ENCODE measurements around the gene RAB3IL1.

RAB3IL1 gene

DNA sequence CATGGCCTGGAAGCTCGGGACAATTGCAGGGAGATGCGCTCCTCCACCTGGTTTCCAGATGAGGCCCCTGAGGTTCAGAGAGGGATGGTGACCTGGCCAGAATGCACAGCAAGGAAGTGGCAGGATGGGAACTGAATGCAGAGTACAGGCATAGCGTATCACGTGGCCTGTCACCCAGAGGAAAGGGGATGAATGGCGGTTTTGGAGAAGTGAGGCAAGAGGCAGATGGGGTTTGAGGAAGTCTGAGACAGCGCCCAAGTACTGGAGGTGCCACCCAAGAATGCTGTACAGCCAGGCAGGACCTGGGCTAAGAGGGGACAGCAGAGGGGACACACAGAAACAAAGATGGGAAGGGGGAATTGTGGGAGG lies 4.9 kb downstream of the RAB3IL1 start:
- Histone ChIP-seq H2AK5ac (ENCODE audit: low read length) (no peak overlapping the region), H3K79me1 (ENCODE audit: low read length) (peaks cover under 1% of the 10 kb centered on the region), H3K14ac (ENCODE audit: low read length) (no peak overlapping the region), H3K4me1 (ENCODE audit: control insufficient read depth in 1 of 2, insufficient read depth in 2 of 2, low read length in 2 of 2) (peaks cover under 1 to 7% of the 10 kb centered on the region in 2 experiments), H3K9ac (ENCODE audit: low read length) (no peak overlapping the region), H3K18ac (ENCODE audit: low read length) (no peak overlapping the region), H4K12ac (ENCODE audit: low read depth, low read length) (no peak overlapping the region), H3K79me2 (ENCODE audit: control insufficient read depth, insufficient read depth, low read length, poor library complexity) (no peaks in the 10 kb centered on the region), H2BK12ac (ENCODE audit: low read length) (no peak overlapping the region), H3K4ac (ENCODE audit: low read depth, low read length) (no peak overlapping the region), H2BK120ac (ENCODE audit: insufficient read depth, low read length, poor library complexity) (no peak overlapping the region), H2BK5ac (ENCODE audit: low read depth, low read length, poor library complexity) (no peak overlapping the region), H4K8ac (ENCODE audit: low read depth, low read length) (no peak overlapping the region), H3K9me3 (ENCODE audit: insufficient read depth, low read depth, low read length) (no peaks in the 10 kb centered on the region), H3K23ac (ENCODE audit: low read length) (no peak overlapping the region), H3K4me2 (ENCODE audit: low read length) (no peak overlapping the region), H3K36me3 (ENCODE audit: control insufficient read depth in 1 of 2, insufficient read depth in 2 of 2, low read length in 2 of 2) (no peaks in the 10 kb centered on the region), H3K27ac (ENCODE audit: low read depth, low read length) (no peak overlapping the region), H4K91ac (ENCODE audit: low read depth, low read length) (no peak overlapping the region), H2AFZ (ENCODE audit: insufficient read depth, low read length, poor library complexity) (no peak overlapping the region), H3K4me3 (ENCODE audit: low read depth, low read length) (no peak overlapping the region), H3K27me3 (ENCODE audit: insufficient read depth, low read length) (peaks cover 11% of the 10 kb centered on the region)
- DNase-seq = no peak
- WGBS (ENCODE audit: extremely low coverage, insufficient coverage, insufficient read length) = no CpG with 5 or more reads among the region's 6 CpGs

DNA sequence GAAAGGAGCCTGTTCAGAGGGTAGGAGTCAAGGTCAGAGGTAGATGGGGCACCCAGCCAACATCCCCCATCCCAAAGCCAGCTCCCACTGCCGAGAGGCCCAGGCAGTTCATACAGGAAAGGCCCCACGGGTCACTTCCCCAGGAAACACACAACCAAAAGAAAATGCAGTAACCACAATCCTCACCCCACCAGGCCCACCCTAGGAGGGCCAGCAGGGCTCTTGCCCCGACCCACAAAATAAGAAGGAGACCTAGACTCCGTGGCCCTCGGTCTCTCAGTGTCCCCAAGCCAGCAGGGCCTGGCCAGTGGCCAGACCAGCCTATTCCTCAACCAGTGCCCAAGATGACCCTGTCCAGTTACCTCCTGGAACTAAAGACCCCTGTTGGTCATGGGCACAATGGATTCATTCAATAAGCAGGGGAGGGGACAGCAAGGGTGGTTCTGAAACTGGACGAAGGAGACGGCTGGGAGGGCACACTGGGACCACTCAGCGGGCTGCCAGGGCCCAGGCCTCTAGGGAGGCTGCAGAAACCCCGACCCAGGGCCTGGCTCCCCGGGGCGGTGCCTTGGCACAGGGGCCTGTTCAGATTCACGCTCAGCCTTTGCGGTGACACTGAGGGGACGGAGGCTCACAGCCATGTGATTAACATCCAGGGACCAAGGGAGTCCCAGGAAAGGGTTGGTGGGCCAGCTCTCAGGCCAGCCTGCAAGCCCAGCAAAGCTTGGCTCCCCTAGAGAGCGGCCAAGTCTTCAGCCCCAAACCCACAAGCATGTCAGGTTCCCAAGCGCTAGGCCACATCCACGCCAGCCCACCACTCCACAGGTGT lies 5.5 kb downstream of the RAB3IL1 start:
- Histone ChIP-seq H2AFZ (ENCODE audit: insufficient read depth, low read length, poor library complexity) (no peak overlapping the region), H3K9me3 (ENCODE audit: insufficient read depth, low read depth, low read length) (no peaks in the 10 kb centered on the region), H3K23ac (ENCODE audit: low read length) (no peak overlapping the region), H3K79me2 (ENCODE audit: control insufficient read depth, insufficient read depth, low read length, poor library complexity) (no peaks in the 10 kb centered on the region), H3K4me1 (ENCODE audit: control insufficient read depth in 1 of 2, insufficient read depth in 2 of 2, low read length in 2 of 2) (peaks cover 0 to 4% of the 10 kb centered on the region in 2 experiments), H3K9ac (ENCODE audit: low read length) (no peak overlapping the region), H2AK5ac (ENCODE audit: low read length) (no peak overlapping the region), H2BK120ac (ENCODE audit: insufficient read depth, low read length, poor library complexity) (no peak overlapping the region), H3K79me1 (ENCODE audit: low read length) (no peaks in the 10 kb centered on the region), H4K8ac (ENCODE audit: low read depth, low read length) (no peak overlapping the region), H3K18ac (ENCODE audit: low read length) (no peak overlapping the region), H2BK5ac (ENCODE audit: low read depth, low read length, poor library complexity) (no peak overlapping the region), H3K27me3 (ENCODE audit: insufficient read depth, low read length) (peaks cover 6% of the 10 kb centered on the region), H3K14ac (ENCODE audit: low read length) (no peak overlapping the region), H4K12ac (ENCODE audit: low read depth, low read length) (no peak overlapping the region), H3K27ac (ENCODE audit: low read depth, low read length) (no peak overlapping the region), H4K91ac (ENCODE audit: low read depth, low read length) (no peak overlapping the region), H3K4ac (ENCODE audit: low read depth, low read length) (no peak overlapping the region), H2BK12ac (ENCODE audit: low read length) (no peak overlapping the region), H3K4me2 (ENCODE audit: low read length) (no peak overlapping the region), H3K4me3 (ENCODE audit: low read depth, low read length) (no peak overlapping the region), H3K36me3 (ENCODE audit: control insufficient read depth in 1 of 2, insufficient read depth in 2 of 2, low read length in 2 of 2) (no peaks in the 10 kb centered on the region)
- WGBS (ENCODE audit: extremely low coverage, insufficient coverage, insufficient read length) = no CpG with 5 or more reads among the region's 17 CpGs
- no peak for DNase-seq

DNA sequence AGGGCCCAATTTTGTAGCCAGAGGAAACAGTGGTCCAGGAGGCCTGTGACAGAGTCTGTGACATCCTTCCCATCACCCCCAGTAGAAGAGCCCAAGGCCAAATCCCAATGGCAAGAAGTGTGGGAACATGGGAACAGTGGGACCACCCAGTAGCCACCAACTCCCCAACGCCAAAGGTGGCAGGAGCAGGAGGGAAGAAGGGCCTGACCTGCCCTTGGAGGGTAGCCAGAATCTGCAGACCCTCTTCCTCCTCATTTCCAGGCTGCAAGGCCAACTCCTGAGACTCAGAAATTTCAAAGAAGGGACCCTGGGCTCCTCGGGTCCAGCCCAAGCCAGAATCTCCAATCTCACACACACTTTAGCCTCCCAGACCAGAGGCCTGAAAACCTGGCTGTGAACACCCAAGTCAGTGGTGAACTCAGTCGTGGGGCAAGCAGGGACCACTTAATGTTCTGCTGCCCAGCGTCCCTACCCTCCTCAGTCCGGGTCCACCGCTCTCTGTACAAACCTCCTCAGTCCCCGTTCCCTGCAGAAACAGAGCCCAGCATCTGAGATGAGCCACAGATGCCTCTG lies 6.2 kb downstream of the RAB3IL1 start:
- Histone ChIP-seq H3K79me2 (ENCODE audit: control insufficient read depth, insufficient read depth, low read length, poor library complexity) (no peaks in the 10 kb centered on the region), H3K9me3 (ENCODE audit: insufficient read depth, low read depth, low read length) (no peaks in the 10 kb centered on the region), H3K4me3 (ENCODE audit: low read depth, low read length) (no peak overlapping the region), H2AFZ (ENCODE audit: insufficient read depth, low read length, poor library complexity) (no peak overlapping the region), H3K27me3 (ENCODE audit: insufficient read depth, low read length) (no peaks in the 10 kb centered on the region), H4K12ac (ENCODE audit: low read depth, low read length) (no peak overlapping the region), H3K4me1 (ENCODE audit: control insufficient read depth in 1 of 2, insufficient read depth in 2 of 2, low read length in 2 of 2) (peaks cover 0 to 3% of the 10 kb centered on the region in 2 experiments), H3K4ac (ENCODE audit: low read depth, low read length) (no peak overlapping the region), H3K23ac (ENCODE audit: low read length) (no peak overlapping the region), H2BK12ac (ENCODE audit: low read length) (no peak overlapping the region), H3K36me3 (ENCODE audit: control insufficient read depth in 1 of 2, insufficient read depth in 2 of 2, low read length in 2 of 2) (no peaks in the 10 kb centered on the region), H2BK120ac (ENCODE audit: insufficient read depth, low read length, poor library complexity) (no peak overlapping the region), H3K14ac (ENCODE audit: low read length) (no peak overlapping the region), H2AK5ac (ENCODE audit: low read length) (no peak overlapping the region), H4K91ac (ENCODE audit: low read depth, low read length) (no peak overlapping the region), H3K4me2 (ENCODE audit: low read length) (no peak overlapping the region), H4K8ac (ENCODE audit: low read depth, low read length) (no peak overlapping the region), H3K18ac (ENCODE audit: low read length) (no peak overlapping the region), H2BK5ac (ENCODE audit: low read depth, low read length, poor library complexity) (no peak overlapping the region), H3K27ac (ENCODE audit: low read depth, low read length) (no peak overlapping the region), H3K9ac (ENCODE audit: low read length) (no peak overlapping the region), H3K79me1 (ENCODE audit: low read length) (no peaks in the 10 kb centered on the region)
- no CpG with 5 or more reads among the region's 7 CpGs for WGBS (ENCODE audit: extremely low coverage, insufficient coverage, insufficient read length)
- no peak for DNase-seq

DNA sequence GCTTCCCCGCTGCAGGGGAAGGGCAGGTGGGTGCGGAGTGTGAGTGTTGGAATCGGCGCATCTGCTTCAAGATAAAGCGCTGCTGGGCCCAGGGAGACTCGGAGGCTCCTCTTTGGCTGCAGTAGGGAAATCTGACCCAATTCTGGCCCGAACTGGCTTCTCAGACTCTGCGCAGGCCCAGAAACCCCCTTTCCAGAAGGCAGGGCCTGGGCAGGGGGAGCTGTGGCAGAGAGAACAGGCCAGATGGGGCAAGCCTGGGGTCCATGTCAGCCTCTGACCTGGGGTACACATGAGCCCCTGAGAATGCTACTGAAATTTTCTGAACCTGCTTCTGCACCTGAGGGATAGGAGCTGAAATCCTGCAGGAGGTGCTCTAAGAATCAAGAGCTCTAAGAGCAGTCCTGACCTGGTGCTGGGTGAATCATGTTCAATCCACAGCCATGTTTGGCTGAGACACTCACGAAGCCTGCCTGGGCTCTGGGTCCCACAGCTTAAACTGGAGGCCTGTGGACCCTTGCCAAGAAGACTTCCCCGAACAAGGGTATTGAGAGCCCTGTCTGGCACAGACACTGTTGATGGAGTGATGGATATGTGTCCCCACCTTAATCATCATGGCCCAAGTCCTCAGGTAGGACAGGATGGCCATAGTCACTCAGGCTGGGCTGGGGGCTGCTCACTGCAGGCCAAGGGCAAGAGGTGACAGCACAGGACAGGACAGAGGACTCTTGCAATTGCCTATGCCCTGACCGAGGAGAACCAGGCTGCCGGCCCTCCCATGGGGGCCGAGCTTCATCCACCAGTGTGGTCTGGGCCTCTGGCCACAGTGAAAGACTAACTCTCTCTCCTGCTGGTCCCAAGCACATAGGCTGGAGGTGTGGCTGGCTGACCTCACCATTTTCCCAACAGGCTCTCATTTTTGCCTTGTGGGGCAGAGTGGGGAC lies 6.9 kb downstream of the RAB3IL1 start:
- no peak overlapping the region for H3K18ac ChIP-seq (ENCODE audit: low read length)
- H3K23ac ChIP-seq (ENCODE audit: low read length) = no peak overlapping the region
- no peaks in the 10 kb centered on the region for H3K27me3 ChIP-seq (ENCODE audit: insufficient read depth, low read length)
- H3K4me3 ChIP-seq (ENCODE audit: low read depth, low read length) = no peak overlapping the region
- no peak for DNase-seq
- H3K4me1 ChIP-seq (ENCODE audit: control insufficient read depth in 1 of 2, insufficient read depth in 2 of 2, low read length in 2 of 2) = peaks cover 0 to 3% of the 10 kb centered on the region in 2 experiments
- no peak overlapping the region for H2AK5ac ChIP-seq (ENCODE audit: low read length)
- H3K27ac ChIP-seq (ENCODE audit: low read depth, low read length) = no peak overlapping the region
- H3K79me2 ChIP-seq (ENCODE audit: control insufficient read depth, insufficient read depth, low read length, poor library complexity) = no peaks in the 10 kb centered on the region
- H3K9me3 ChIP-seq (ENCODE audit: insufficient read depth, low read depth, low read length) = no peaks in the 10 kb centered on the region
- H4K8ac ChIP-seq (ENCODE audit: low read depth, low read length) = no peak overlapping the region
- no peak overlapping the region for H3K4ac ChIP-seq (ENCODE audit: low read depth, low read length)
- no peaks in the 10 kb centered on the region for H3K36me3 ChIP-seq (ENCODE audit: control insufficient read depth in 1 of 2, insufficient read depth in 2 of 2, low read length in 2 of 2)
- H3K9ac ChIP-seq (ENCODE audit: low read length) = no peak overlapping the region
- no peak overlapping the region for H2BK12ac ChIP-seq (ENCODE audit: low read length)
- no peaks in the 10 kb centered on the region for H3K79me1 ChIP-seq (ENCODE audit: low read length)
- no peak overlapping the region for H2BK5ac ChIP-seq (ENCODE audit: low read depth, low read length, poor library complexity)
- H4K91ac ChIP-seq (ENCODE audit: low read depth, low read length) = no peak overlapping the region
- H4K12ac ChIP-seq (ENCODE audit: low read depth, low read length) = no peak overlapping the region
- H3K4me2 ChIP-seq (ENCODE audit: low read length) = no peak overlapping the region
- no CpG with 5 or more reads among the region's 13 CpGs for whole genome bisulfite sequencing (ENCODE audit: extremely low coverage, insufficient coverage, insufficient read length)
- no peak overlapping the region for H2AFZ ChIP-seq (ENCODE audit: insufficient read depth, low read length, poor library complexity)
- H3K14ac ChIP-seq (ENCODE audit: low read length) = no peak overlapping the region
- H2BK120ac ChIP-seq (ENCODE audit: insufficient read depth, low read length, poor library complexity) = no peak overlapping the region

Data from trophoblast cell (in vitro differentiated cells and primary cell).